Measurements from ENCODE around the gene VARS2. TPM values are rescaled to one million over a fixed set of nuclear protein-coding genes. Genes with fewer than 3 reads are reported as not detected.

Gene VARS2
- total RNA-seq, 1 experiment from 2014 or later: 68.2 TPM

- Histone ChIP-seq H3K79me1 (ENCODE audit: insufficient read depth, low read depth, low read length, poor library complexity, severe bottlenecking) (no peaks in the 10 kb centered on the region), H2BK12ac (ENCODE audit: insufficient read length, low read depth, low read length) (no peak overlapping the region), H4K91ac (ENCODE audit: insufficient read length, low read depth, low read length) (no peak overlapping the region), H3K27ac (ENCODE audit: insufficient read length, low read depth, low read length) (no peak overlapping the region), H3K79me2 (ENCODE audit: insufficient read depth, low read length) (no peaks in the 10 kb centered on the region), H3K9me3 (ENCODE audit: control insufficient read depth, low read depth, low read length) (no peaks in the 10 kb centered on the region), H3K56ac (ENCODE audit: insufficient read length, low read depth, low read length) (no peak overlapping the region), H3K27me3 (ENCODE audit: insufficient read depth, low read length) (no peaks in the 10 kb centered on the region), H2BK5ac (ENCODE audit: insufficient read length, low read length) (no peak overlapping the region), H4K5ac (ENCODE audit: insufficient read length, low read depth, low read length) (no peak overlapping the region), H3T11ph (ENCODE audit: low read length) (no peak overlapping the region), H4K8ac (replicated peaks; ENCODE audit: insufficient read length, low read depth, low read length) (no peak overlapping the region), H3K4me2 (ENCODE audit: insufficient read depth, insufficient read length, low read length) (no peak overlapping the region), H2BK15ac (ENCODE audit: low read depth, low read length) (no peak overlapping the region), H3K18ac (ENCODE audit: insufficient read length, low read depth, low read length) (no peak overlapping the region), H3K4me1 (ENCODE audit: insufficient read depth, low read length) (no peaks in the 10 kb centered on the region), H2BK20ac (ENCODE audit: low read depth, low read length, poor library complexity, severe bottlenecking) (no peak overlapping the region), H3K9ac (ENCODE audit: extremely low read depth, insufficient read length, low read length) (no peak overlapping the region), H2BK120ac (ENCODE audit: low read depth, low read length, poor library complexity, severe bottlenecking) (no peak overlapping the region), H3K14ac (ENCODE audit: insufficient read depth, low read length) (no peak overlapping the region), H2AFZ (ENCODE audit: low read length) (no peak overlapping the region), H3K23ac (ENCODE audit: insufficient read length, low read depth, low read length) (no peak overlapping the region), H3K4ac (ENCODE audit: low read depth, low read length) (no peak overlapping the region), H3K23me2 (ENCODE audit: insufficient read length, low read depth, low read length, poor library complexity, severe bottlenecking) (peaks cover 8% of the 10 kb centered on the region), H2AK5ac (ENCODE audit: insufficient read length, low read length) (no peak overlapping the region), H4K20me1 (ENCODE audit: control insufficient read depth, insufficient read depth, insufficient read length) (no peaks in the 10 kb centered on the region)
- Mint-ChIP-seq H3K4me1 (peaks cover 25 to 27% of the 10 kb centered on the region in 2 experiments), H3K36me3 (ENCODE audit: insufficient read depth in 1 of 3, low read depth in 3 of 3) (peaks cover 29 to 78% (median 75%) of the 10 kb centered on the region in 3 experiments; a peak in 6 of 7 replicates), H3K27ac (no peak overlapping the region; a peak in 1 of 7 replicates), H3K27me3 (ENCODE audit: low read depth) (no peaks in the 10 kb centered on the region; the same call in 1 of the 2 replicates), H3K9me3 (no peaks in the 10 kb centered on the region), H3K4me3 (no peak overlapping the region; a peak in 1 of 5 replicates)
- WGBS (ENCODE audit: extremely low coverage, insufficient read length, low lambda C conversion rate): no CpG with 5 or more reads among the region's 8 CpGs
- no peak for TF ChIP-seq CTCF (conservative IDR thresholded peaks at IDR 0.05)
- no peak for DNase-seq
Measured at GRCh38 chr6:30918670-30919069, 4.6 kb downstream of the VARS2 start.
